Hematopoietic multipotent progenitor cell treated with erythropoietin and hydrocortisone succinate and interleukin-3 and kit ligand, for 15 days (in vitro differentiated cells): ENCODE data around the gene PADI3.

Experiments used
- DNase-seq: peaks from one replicate; pipeline ENCODE4 v3.0.0-alpha.2; 2015; ENCODE audit warnings: low spot score

Gene PADI3

GRCh38 chr1:17214876-17215544 lies 33.9 kb upstream of the PADI3 start:
- no peak for DNase-seq

DNA sequence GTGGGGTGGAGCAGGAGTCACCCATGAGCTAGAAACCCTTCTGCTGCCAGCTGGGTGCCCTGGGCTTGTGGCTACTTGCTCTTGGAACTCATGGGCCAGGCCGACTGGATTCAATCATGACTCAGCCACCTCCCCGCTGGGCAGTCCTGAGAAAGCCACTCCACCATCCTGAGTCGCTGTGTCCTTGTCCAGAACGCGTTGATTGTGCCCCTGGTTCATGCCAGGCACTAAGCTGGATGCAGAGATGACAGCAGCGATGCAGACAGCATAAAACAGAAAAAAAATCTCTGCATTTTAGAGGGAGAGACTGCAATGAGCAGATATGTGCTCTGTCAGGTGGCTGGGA lies 33.4 kb upstream of the PADI3 start:
- no peak for DNase-seq

DNA sequence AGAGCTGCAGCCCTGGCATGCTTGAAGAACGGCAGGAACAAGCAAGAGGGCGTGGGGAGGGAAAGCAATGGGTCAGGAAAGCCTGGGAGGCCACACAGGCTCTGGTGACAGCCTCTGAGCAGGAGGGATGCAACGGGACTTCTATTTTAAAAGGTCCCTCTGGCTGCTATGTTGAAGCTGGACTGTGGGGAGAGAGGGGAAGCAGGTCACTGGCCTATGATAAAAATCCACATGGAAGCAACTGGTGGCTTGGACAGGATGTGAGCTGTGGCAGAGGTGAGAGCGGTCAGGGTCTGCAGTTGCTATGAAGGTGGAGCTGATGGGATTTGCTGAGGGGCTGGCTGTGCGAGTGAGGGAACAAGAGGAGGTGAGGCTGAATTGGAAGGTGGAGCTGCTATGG lies 32.8 kb upstream of the PADI3 start:
- no peak for DNase-seq

DNA sequence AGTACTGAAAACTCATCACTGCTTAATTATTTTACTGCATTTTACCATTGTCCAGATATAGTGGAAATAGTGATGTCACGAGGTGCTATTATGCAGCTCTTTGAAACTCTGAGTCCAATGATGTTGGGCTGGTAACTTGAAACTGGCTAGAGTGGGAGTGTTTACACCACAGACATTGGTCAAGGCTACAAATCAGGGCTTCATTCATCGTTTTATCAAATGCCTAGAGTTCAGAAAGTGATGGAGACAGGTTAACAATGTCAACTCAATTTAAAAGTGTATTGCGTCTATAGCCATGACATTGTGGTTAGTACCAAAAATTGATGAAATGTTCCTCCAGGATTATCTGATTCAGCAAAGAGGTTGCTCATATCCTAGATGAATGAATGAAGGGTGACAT lies 31.3 kb upstream of the PADI3 start:
- no peak for DNase-seq

DNA sequence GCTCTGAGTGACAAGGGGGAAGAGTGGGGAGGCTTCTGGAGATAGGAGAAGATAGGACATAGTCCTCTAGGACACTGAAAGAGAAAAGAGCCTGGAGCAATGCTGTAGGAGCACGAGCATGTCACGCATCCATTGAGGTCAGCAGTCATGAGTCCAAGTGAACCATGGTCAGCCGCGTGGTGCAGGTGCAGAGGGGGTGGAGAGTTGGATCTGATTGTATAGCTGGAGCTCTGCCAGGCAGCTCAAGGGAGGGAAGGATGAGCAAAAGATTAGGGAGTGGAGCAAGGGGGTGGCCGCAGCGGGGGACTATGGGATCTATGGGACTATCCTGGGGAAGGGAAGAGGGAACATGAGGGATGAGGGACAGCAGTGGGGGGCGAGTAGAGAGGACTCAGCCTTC lies 30.0 kb upstream of the PADI3 start:
- no peak for DNase-seq

GRCh38 chr1:17220287-17220686 lies 28.6 kb upstream of the PADI3 start:
- DNase-seq: no peak

DNA sequence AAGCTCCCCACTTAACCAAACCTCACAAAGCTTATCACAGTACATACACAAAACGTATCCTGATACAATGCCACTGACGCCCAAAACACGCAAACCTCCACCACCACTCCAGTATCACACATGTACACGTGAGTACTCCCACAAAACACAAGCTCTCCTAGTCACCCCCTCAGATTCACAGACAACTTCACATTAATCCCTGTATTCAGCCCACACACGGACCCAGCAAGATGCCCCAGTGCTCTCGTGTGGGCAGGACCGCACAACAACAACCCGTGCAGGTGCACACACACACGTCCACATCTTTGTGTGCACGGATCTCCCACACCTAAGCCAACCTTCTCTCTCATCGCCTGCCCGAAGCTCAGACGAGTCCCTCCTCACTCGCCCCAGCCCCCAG lies 26.3 kb upstream of the PADI3 start:
- no peak for DNase-seq

- no peak for DNase-seq
Observed at GRCh38 chr1:17224434-17224833, 24.5 kb upstream of the PADI3 start.

DNA sequence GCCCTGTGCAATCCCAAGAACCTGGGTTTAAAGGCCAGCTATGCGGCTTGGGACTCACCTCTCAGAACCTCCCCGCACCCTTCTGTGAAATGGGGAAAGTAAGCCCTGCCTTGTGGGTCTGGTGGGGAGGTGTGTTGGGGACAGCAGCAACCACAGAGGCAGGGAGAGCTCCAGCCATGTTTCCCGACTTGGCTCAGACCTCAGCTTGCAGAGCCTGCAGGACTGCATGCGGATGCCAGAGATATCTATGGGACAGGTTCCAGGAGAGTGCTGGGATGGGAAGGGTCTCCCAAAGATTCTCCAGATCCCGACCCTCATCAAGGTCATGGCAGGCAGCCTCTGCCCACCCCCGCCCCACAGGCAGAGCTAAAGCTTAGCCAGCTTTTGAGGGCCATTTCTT lies 23.8 kb upstream of the PADI3 start:
- DNase-seq: no peak

DNA sequence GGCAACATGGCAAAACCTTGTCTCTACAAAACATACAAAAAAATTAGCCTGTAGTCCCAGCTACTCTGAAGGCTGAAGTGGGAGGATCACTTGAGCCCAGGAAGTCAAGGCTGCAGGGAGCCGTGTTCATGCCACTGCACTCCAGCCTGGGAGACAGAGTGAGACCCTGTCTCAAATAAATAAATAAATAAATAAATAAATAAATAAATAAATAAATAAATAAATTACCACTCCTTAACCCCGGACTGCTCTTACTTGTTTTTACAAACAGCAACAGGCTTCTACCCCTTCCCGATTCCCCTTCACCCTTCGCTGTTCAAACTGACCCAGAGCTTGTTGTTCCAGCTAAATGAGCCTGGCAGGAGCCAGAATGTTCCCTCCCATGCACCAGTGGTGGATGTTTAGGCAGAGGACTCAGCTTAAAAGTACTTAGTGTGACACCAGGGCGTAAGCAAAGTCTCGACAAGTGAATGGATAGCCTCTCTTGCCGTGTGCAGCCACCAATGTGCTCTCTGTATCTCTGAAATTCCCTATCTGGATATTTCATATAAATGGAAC lies 21.5 kb upstream of the PADI3 start:
- no peak for DNase-seq

DNA sequence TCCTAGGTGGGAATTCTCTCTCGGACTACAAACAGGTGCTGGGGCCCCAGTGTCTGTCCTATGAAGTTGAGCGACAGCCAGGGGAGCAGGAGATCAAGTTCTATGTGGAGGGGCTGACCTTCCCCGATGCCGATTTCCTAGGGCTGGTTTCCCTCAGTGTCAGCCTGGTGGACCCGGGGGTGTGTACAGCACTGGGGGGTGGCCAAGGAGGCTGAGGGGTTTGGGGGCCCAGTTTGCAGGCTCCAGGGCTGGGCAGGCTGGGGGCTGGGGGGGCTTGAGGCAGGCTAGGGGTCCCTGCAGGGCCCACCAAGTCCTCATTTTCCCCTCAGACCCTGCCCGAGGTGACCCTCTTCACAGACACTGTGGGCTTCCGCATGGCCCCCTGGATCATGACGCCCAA lies 20.3 kb upstream of the PADI3 start:
- no peak for DNase-seq

DNA sequence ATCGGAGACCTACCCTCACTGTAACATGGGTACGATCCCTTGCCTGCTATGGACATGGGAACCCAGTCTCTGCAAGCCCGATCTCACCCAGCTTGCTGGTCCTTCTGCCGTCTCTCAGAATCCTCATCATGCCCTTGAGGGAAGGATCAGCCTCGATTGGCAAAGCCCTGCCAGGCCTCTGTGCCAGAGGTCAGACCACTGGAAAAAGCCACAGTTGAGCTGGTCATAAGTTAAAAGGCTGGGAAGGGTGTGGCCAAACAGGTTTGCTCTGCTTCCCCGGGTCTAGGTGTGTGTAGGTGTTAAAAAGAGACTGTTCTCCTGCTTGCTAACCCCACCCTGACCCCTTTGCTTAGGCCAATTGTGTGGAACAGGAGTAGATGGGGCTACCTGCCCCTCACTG lies 19.5 kb upstream of the PADI3 start:
- no peak for DNase-seq

DNA sequence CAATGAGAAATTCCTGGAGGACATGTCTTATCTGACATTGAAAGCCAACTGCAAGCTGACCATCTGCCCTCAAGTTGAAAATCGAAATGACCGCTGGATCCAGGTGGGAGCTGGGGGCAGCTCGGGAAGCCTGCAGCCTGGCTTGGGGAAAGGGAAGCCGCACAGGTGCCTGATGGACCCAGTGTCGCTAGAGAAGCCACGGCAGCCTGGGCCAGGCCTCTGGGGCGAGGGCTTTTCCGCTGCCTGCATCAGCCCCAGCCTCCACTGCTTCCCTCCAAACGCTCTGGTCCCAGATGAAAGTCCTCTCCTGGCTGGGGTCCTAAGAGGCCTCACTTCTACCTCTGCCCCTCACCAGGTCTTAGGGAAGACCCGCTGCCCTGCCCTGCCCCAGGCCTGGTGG lies 18.8 kb upstream of the PADI3 start:
- no peak for DNase-seq

DNA sequence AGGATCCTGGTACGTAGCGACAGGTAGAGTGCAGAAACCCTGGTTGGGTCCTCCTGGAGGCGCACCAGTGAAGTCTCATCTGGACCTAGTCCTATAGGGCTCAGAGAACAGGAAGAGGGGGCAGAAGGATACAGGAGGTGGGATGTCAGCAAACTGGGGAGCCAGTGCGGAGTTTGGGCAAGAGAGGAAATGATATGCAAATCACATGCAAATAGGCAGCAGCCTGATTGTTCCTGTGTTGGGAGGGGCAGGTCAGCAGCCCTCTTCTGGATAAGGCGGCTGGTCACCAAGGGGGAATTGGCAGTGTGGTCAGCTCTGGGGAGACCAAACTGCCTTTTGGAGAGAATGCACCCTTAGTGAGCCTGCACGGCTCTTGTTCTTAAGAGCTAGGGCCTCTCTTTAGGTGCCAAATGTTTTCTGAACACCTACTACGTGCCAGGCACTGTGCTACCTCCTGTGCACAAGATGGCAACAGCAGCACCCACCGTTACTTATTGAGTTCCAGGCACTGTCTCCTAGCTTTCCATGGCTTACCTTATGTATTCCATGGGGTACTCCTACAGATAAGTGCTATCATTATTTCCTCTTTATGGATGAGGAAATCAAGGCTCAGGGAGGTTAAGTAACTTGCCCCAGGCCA lies 18.1 kb upstream of the PADI3 start:
- DNase-seq: no peak

DNA sequence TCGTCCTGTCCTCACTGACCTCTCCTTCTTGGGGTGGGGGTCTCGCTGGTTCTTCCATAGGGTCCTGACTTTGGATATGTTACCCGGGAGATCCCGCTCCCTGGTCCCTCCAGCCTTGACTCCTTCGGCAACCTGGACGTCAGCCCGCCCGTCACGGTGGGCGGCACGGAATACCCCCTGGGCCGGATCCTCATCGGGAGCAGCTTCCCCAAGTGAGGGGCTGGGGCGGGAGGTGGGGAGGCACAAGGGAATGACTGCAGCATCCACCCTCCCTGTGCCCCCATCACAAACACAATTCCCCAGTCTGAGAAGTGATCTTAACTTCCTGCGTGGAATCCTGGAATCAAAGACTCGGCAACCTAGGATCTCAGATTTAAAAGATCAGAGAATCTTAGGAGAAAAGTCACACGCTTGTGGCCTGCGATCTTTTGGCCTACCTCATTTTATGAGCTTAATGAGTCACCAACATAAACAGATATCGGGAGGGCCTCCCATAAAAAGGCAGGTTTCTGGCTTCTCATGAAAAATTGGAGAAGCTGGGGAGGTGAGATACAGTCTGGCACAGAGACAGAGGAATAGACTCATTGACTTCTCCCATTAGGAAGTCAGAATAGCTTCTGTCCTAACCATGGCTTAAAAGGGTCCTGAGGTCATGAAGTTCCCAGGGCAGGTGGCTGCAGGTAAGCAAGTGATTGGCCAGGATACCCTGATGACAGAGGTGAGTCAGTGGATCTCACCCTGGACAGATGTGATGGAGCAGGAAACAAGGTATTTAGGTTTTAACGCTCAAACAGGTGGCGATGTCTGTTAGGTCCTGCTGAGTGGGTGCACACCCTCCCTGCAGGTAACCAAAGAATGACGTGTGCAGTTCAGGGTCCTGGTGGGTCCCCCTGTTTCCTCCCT lies 15.9 kb upstream of the PADI3 start:
- DNase-seq: no peak

DNA sequence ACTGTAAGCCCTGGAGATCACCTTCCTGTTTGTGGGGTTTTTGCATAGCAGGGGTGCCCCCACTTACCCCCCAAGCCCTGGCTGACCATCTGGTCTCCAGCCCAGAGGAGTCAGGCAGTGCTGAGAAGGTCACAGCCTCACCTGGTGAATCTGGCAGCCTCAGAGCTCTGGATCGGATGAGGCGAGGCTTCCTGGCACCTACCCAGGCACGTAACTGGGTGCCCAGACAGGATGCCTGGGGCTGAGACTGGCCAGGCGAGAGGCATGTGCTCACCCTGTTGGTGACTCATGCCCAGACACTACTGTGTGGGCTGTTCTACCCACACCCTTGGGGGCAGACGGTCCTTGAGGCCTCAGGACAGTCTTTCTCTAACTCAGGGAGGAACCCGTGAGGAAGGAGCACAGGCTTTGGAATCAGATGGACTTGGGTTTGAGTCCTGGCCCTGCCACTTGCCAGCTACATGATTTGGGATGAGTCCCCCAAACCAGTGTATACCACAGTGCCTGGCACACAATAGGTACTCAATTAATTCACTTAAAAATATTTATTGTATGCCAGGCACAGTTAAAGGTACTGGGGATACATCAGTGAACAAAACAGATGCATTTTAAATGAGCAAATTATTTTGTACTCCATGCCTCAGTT lies 15.1 kb upstream of the PADI3 start:
- no peak for DNase-seq

- no peak for DNase-seq
Observed at GRCh38 chr1:17234405-17234804, 14.5 kb upstream of the PADI3 start.

DNA sequence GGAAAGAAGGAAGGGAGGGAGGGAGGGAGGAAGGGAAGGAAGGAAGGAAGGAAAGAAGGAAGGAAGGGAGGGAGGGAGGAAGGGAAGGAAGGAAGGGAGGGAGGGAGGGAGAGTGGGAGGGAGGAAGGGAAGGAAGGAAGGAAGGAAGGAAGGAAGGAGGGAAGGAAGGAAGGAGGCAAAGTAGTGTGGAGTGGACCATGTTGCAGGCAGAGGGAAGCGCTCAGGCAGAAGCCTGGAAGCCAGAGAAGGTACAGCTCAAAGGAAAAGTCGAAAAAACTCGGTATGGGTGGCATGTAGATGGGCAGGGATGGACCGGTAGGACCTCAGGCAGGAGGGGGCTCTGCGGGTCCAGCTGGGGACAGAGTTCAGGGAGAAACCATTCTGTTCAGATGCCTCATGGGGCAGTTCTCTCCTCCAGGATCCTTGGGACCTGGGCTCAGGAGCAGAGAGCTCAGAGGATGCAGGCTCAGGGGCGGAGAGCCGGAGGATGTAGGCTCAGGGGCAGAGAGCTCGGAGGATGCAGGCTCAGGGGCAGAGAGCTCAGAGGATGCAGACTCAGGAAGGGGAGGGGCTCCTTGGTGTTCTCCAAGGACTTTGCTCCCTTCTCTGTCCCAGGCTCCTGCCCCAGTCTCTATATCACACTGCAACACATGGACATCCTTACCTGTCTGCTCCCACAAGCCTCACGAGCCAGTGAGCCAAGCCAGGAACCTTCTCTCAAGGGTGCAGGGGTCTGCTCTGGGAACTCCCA lies 13.6 kb upstream of the PADI3 start:
- DNase-seq: no peak

DNA sequence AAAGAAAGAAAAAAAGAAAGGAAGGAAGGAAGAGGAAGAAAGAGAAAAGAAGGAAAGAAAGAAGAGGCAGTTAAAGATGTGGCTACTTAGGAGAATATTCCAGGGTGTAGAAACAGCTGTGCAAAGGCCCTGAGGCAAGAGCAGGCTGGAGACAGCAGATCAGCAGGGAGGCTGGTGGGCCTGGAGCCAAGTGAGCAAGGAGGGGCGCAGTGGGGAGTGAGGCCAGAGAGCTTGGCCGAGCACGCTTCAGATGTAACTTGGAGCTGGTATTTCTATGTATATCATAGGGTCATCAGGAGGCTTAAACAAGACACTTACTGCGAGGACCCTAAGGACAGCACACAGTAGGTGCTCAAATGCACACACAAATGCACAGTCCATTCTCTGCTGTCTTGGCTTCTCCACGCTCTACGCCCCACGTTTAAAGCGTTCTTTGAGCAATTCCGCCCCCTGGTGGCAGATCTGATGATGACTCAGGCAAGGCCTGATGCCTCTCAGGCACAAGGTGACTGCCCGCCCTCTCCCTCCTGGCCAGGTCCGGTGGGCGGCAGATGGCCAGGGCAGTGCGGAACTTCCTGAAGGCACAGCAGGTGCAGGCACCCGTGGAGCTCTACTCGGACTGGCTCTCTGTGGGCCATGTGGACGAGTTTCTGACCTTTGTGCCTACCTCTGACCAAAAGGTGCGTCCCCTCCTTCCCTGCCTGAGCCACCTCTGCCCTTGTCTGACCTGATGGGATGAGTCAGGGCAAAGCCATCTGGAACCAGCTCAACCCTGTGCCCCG lies 11.9 kb upstream of the PADI3 start:
- DNase-seq: peak; percentile 78

GRCh38 chr1:17237561-17237903 lies 11.4 kb upstream of the PADI3 start:
- DNase-seq: no peak

GRCh38 chr1:17239420-17239819 lies 9.5 kb upstream of the PADI3 start:
- no peak for DNase-seq
